HUES64 (cell line): ENCODE data around the gene CELSR3.

Experiments used
- H3K27ac ChIP-seq: 2 replicates; pipeline ENCODE4 v1.7.0; 2013; ENCODE audit warnings: low read depth, low read length, inconsistent platforms
- H3K27me3 ChIP-seq: 2 replicates; pipeline ENCODE4 v1.6.1; 2013; ENCODE audit warnings: mild to moderate bottlenecking, low read length; ENCODE audit not compliant: insufficient read depth
- H3K36me3 ChIP-seq: 2 replicates; pipeline ENCODE4 v1.6.1; 2013; ENCODE audit warnings: mild to moderate bottlenecking, low read length; ENCODE audit not compliant: insufficient read depth
- H3K4me1 ChIP-seq: 2 replicates; pipeline ENCODE4 v1.6.1; 2013; ENCODE audit warnings: mild to moderate bottlenecking, low read length, moderate library complexity; ENCODE audit not compliant: insufficient read depth
- H3K4me3 ChIP-seq: 2 replicates; pipeline ENCODE4 v1.5.1; 2013; ENCODE audit warnings: mild to moderate bottlenecking, low read length, moderate library complexity
- H3K9ac ChIP-seq: 2 replicates; pipeline ENCODE4 v1.6.1; 2013; ENCODE audit warnings: mild to moderate bottlenecking, low read depth, low read length
- H3K9me3 ChIP-seq: 2 replicates; pipeline ENCODE4 v1.6.1; 2013; ENCODE audit warnings: low read depth, low read length; ENCODE audit not compliant: insufficient read depth
- WGBS: fragments of 150-250, 120-280 bp; methylation state at CpG from one replicate; pipeline ENCODE4 v1.1.7; 2013; ENCODE audit warnings: missing lambda C conversion rate; 5-methylcytosine and 5-hydroxymethylcytosine counted together

Gene CELSR3

GRCh38 chr3:48678566-48679380 is 16.1 kb upstream of the CELSR3 start:
- no peaks in the 10 kb centered on the region for H3K27me3 ChIP-seq
- H3K9me3 ChIP-seq = no peaks in the 10 kb centered on the region
- no peak overlapping the region for H3K9ac ChIP-seq
- no peak overlapping the region for H3K27ac ChIP-seq
- peaks cover 84% of the 10 kb centered on the region for H3K36me3 ChIP-seq
- H3K4me3 ChIP-seq = no peak overlapping the region
- no peaks in the 10 kb centered on the region for H3K4me1 ChIP-seq
- WGBS = 97% methylated on average over 24 of the region's 24 CpGs

- 90% methylated on average over 4 of the region's 4 CpGs for WGBS
- Histone ChIP-seq H3K27me3 (no peaks in the 10 kb centered on the region), H3K36me3 (peaks cover 84% of the 10 kb centered on the region), H3K9me3 (no peaks in the 10 kb centered on the region), H3K4me3 (no peak overlapping the region), H3K27ac (no peak overlapping the region), H3K9ac (no peak overlapping the region), H3K4me1 (no peaks in the 10 kb centered on the region)
Observed at GRCh38 chr3:48678056-48678455, 15.4 kb upstream of the CELSR3 start.

- no peaks in the 10 kb centered on the region for H3K9me3 ChIP-seq
- H3K36me3 ChIP-seq = peaks cover 72% of the 10 kb centered on the region
Observed at GRCh38 chr3:48674505-48674904, 11.8 kb upstream of the CELSR3 start.

GRCh38 chr3:48672522-48672921 is 9.8 kb upstream of the CELSR3 start:
- Histone ChIP-seq H3K9me3 (no peaks in the 10 kb centered on the region), H3K36me3 (peaks cover 59% of the 10 kb centered on the region), H3K27ac (no peak overlapping the region), H3K4me3 (no peak overlapping the region), H3K4me1 (no peaks in the 10 kb centered on the region), H3K9ac (no peak overlapping the region), H3K27me3 (no peaks in the 10 kb centered on the region)
- 98% methylated on average over 1 of the region's 1 CpG for WGBS

More at GRCh38 chr3:48674505-48674904, 11.8 kb upstream of the CELSR3 start:
- Histone ChIP-seq H3K4me3 (no peak overlapping the region), H3K9ac (no peak overlapping the region), H3K4me1 (no peaks in the 10 kb centered on the region), H3K27me3 (no peaks in the 10 kb centered on the region), H3K27ac (no peak overlapping the region)
- 96% methylated on average over 9 of the region's 9 CpGs for WGBS

GRCh38 chr3:48664929-48665328 is 2.2 kb upstream of the CELSR3 start:
- Histone ChIP-seq H3K27ac (no peak overlapping the region; the same call in 1 of the 2 replicates), H3K4me3 (0 out of 2 replicates have a peak overlapping the region, but pooled peaks have one; percentile 79), H3K9me3 (no peaks in the 10 kb centered on the region), H3K9ac (peak overlapping the region; percentile 15; the same call in 1 of the 2 replicates), H3K27me3 (no peaks in the 10 kb centered on the region), H3K36me3 (peaks cover 21% of the 10 kb centered on the region), H3K4me1 (peaks cover 4% of the 10 kb centered on the region; the same call in 1 of the 2 replicates)
- WGBS = 79% methylated on average over 3 of the region's 4 CpGs

- Histone ChIP-seq H3K4me1 (peaks cover 4% of the 10 kb centered on the region; the same call in 1 of the 2 replicates), H3K9ac (peak overlapping the region; percentile 15; the same call in 1 of the 2 replicates), H3K27ac (peak overlapping the region; percentile 100), H3K27me3 (no peaks in the 10 kb centered on the region), H3K9me3 (no peaks in the 10 kb centered on the region), H3K4me3 (peak overlapping the region; percentile 79; the same call in 1 of the 2 replicates), H3K36me3 (peaks cover 28% of the 10 kb centered on the region)
- 64% methylated on average over 9 of the region's 11 CpGs for WGBS
Observed at GRCh38 chr3:48664313-48664644, 1.6 kb upstream of the CELSR3 start.

GRCh38 chr3:48663489-48664312 is 1.0 kb upstream of the CELSR3 start:
- Histone ChIP-seq H3K9ac (peak overlapping the region; percentile 98), H3K36me3 (peaks cover 34% of the 10 kb centered on the region), H3K4me1 (peaks cover 4% of the 10 kb centered on the region; the same call in 1 of the 2 replicates), H3K27me3 (no peaks in the 10 kb centered on the region), H3K9me3 (no peaks in the 10 kb centered on the region), H3K4me3 (peak overlapping the region; percentile 79), H3K27ac (peak overlapping the region; percentile 100)
- WGBS = under 1% methylated on average over 66 of the region's 66 CpGs

- Histone ChIP-seq H3K36me3 (peaks cover 36% of the 10 kb centered on the region), H3K27ac (peak overlapping the region; percentile 100; the same call in 1 of the 2 replicates), H3K9ac (0 out of 2 replicates have a peak overlapping the region, but pooled peaks have one; percentile 7), H3K27me3 (no peaks in the 10 kb centered on the region), H3K9me3 (no peaks in the 10 kb centered on the region), H3K4me1 (peaks cover 4% of the 10 kb centered on the region; the same call in 1 of the 2 replicates), H3K4me3 (peak overlapping the region; percentile 79)
- 2% methylated on average over 40 of the region's 46 CpGs for WGBS
Observed at GRCh38 chr3:48662145-48662752, 437 bp downstream of the CELSR3 start.

GRCh38 chr3:48661501-48662144 is 1.1 kb downstream of the CELSR3 start:
- WGBS = 5% methylated on average over 67 of the region's 67 CpGs
- Histone ChIP-seq H3K4me3 (peak overlapping the region; percentile 79), H3K36me3 (peaks cover 36% of the 10 kb centered on the region), H3K4me1 (peaks cover 4% of the 10 kb centered on the region; the same call in 1 of the 2 replicates), H3K27me3 (no peaks in the 10 kb centered on the region), H3K9me3 (no peaks in the 10 kb centered on the region), H3K27ac (no peak overlapping the region), H3K9ac (no peak overlapping the region)

- Histone ChIP-seq H3K27me3 (no peaks in the 10 kb centered on the region), H3K9ac (no peak overlapping the region), H3K36me3 (peaks cover 30% of the 10 kb centered on the region), H3K4me1 (peaks cover 4% of the 10 kb centered on the region; the same call in 1 of the 2 replicates), H3K9me3 (no peaks in the 10 kb centered on the region), H3K27ac (no peak overlapping the region), H3K4me3 (peak overlapping the region; percentile 79)
- 93% methylated on average over 61 of the region's 61 CpGs for WGBS
Observed at GRCh38 chr3:48660800-48661400, 1.8 kb downstream of the CELSR3 start.
